Ovary (tissue), 9 donors: ENCODE results near the gene TAOK3. TPM values are rescaled to one million over a fixed set of nuclear protein-coding genes. Genes with fewer than 3 reads are reported as not detected.

Experiments
- DNase-seq, 5 donors: peaks; one replicate each; pipeline ENCODE4 v3.0.0-alpha.2; 2019 to 2020
- H3K27ac ChIP-seq, 2 donors: fragments of 200-600 bp; one replicate each; pipeline versions ENCODE4 v1.5.1 to v1.8.0; 2019 to 2022
- H3K27me3 ChIP-seq: fragments of 200-600 bp; one replicate; pipeline ENCODE4 v1.8.0; 2022
- H3K36me3 ChIP-seq: fragments of 200-600 bp; sonication (generic); one replicate; pipeline ENCODE4 v1.5.1; 2019
- H3K4me1 ChIP-seq: one replicate; pipeline ENCODE4 v1.8.1; 2013; ENCODE audit warnings: mild to moderate bottlenecking, moderate library complexity; ENCODE audit not compliant: insufficient read depth
- H3K4me3 ChIP-seq: fragments of 200-600 bp; sonication (generic); one replicate; pipeline ENCODE4 v1.5.1; 2017
- H3K9me3 ChIP-seq, 2 donors: fragments of 200-600 bp in 1 of 2; sonication (generic) in 1 of 2; one replicate each; pipeline versions ENCODE4 v1.5.1 to v1.8.1; 2013 to 2019; ENCODE audit warnings: mild to moderate bottlenecking in 1 of 2, moderate library complexity in 1 of 2
- EP300 ChIP-seq: sonication (generic); formaldehyde crosslinking; IDR thresholded peaks from one replicate; pipeline ENCODE4 v1.6.1; 2017; ENCODE audit warnings: antibody characterized with exemption
- POLR2A ChIP-seq: fragments of 450-650 bp; IDR thresholded peaks from one replicate; pipeline ENCODE4 v1.6.1; 2017; ENCODE audit warnings: antibody characterized with exemption, mild to moderate bottlenecking, moderate library complexity
- WGBS, 3 donors: extraction: QIAGEN DNeasy Blood & Tissue Kit in 1 of 3; methylation state at CpG; one replicate each; pipeline versions ENCODE4 v1.1.5 to v1.1.7; 2013 to 2017; 5-methylcytosine and 5-hydroxymethylcytosine counted together
- intact Hi-C, 4 donors: fragments of 100-400 bp; cut with DNase I; formaldehyde crosslinking; loops; one replicate each; pipeline versions ENCODE4 v1.11.0 to v1.15.1; 2022 to 2023
- polyA plus RNA-seq, 2 donors: library from polyadenylated mRNA; stranded (reverse); fragments of 200-250 nt in 1 of 2; fragments of 350-450 nt in 1 of 2; fragmentation: Illumina TruSeq in 1 of 2; extraction: RNeasy Lipid Tissue Mini Kit (QIAGEN cat#74804) in 1 of 2; gene quantifications; one replicate each; pipeline ENCODE4 v1.2.3, GENCODE V29; 2013 to 2014
- total RNA-seq, 7 donors: library from RNA; depleted of rRNA in 2 of 7; stranded (reverse); fragments of >200 nt in 2 of 7; fragmentation: NEBNext Ultra II Directional in 3 of 7; extraction: Animal tissue kit (Norgen Biotek cat#: 25700) in 3 of 7; gene quantifications; one replicate each; pipeline versions ENCODE4 v1.1.0 to v1.2.4, GENCODE V29; 2016 to 2023
- TF ChIP-seq, protein P1 (sequence below), 3 donors: fragments of 450-650 bp in 2 of 3; fragments of 200-600 bp in 1 of 3; IDR thresholded peaks; one replicate each; pipeline versions ENCODE4 v1.5.1 to v1.8.0; 2016 to 2022; ENCODE audit warnings: antibody characterized with exemption in 3 of 3, mild to moderate bottlenecking in 1 of 3
- donor health status: DM: no; HTN: no; CAD: no; lungs with moderate emphysema.
- donor health status: DM: no; HTN: no; CAD: no.
- donor health status: Bipolar disorder and iron deficiency.
- donor health status: DM: yes; HTN: yes; CAD: no.
- donor health status: DM: no; HTN: no; CAD: no.
- donor health status: DM: yes; HTN: yes; CAD: no.

Gene TAOK3
- total and polyA plus RNA-seq, 9 donors: 12.6 to 31.0 (median 23.0) TPM

DNA sequence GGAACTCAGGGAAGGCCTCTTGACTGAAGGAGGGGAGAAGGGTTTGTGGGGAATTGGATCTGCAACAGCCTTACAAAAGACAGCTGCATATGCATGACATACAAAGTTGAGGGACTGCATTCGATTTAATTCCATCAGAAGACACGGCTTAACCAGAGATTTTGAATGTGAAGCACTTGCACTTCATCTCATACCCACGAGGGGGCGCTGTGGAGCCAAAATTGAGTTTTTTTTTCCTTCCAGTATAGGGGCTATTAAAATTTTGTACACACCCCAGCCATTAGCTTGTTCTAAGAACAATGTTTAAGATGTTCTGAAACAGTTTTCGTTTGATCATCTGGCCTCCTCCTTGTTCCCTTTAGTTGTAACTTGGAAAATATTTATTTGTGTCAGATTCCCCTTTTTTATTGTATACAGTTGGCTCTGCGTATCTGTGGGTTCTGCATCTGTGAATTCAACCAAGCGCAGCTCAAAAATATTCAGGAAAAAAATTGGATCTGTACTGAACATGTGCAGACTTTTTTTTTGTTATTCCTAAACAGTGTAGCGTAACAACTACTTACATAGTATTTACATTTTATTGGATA is 5.3 kb upstream of the TAOK3 start:
- WGBS, 3 donors: 33 to 37% (median 34%) methylated on average over 8 of the region's 8 CpGs
- DNase-seq: peak; percentile 33 to 77 (median 71)
- Histone ChIP-seq H3K36me3 (no peaks in the 10 kb centered on the region), H3K4me3 (peak overlapping the region; percentile 100), H3K4me1 (peaks cover 4% of the 10 kb centered on the region), H3K9me3 (no peaks in the 10 kb centered on the region), H3K27me3 (no peaks in the 10 kb centered on the region), H3K27ac (no peak overlapping the region)
- TF ChIP-seq EP300: no peak
- TF ChIP-seq, protein P1, sequence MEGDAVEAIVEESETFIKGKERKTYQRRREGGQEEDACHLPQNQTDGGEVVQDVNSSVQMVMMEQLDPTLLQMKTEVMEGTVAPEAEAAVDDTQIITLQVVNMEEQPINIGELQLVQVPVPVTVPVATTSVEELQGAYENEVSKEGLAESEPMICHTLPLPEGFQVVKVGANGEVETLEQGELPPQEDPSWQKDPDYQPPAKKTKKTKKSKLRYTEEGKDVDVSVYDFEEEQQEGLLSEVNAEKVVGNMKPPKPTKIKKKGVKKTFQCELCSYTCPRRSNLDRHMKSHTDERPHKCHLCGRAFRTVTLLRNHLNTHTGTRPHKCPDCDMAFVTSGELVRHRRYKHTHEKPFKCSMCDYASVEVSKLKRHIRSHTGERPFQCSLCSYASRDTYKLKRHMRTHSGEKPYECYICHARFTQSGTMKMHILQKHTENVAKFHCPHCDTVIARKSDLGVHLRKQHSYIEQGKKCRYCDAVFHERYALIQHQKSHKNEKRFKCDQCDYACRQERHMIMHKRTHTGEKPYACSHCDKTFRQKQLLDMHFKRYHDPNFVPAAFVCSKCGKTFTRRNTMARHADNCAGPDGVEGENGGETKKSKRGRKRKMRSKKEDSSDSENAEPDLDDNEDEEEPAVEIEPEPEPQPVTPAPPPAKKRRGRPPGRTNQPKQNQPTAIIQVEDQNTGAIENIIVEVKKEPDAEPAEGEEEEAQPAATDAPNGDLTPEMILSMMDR (IDR thresholded peaks at IDR 0.05): peak; percentile 76 to 89 (median 82)
- intact Hi-C loops: loop anchor here in 3 of 4 donors (5.0 kb wide), 2 partner anchors 196 to 256 kb away; no protein-coding TSS in a partner anchor

DNA sequence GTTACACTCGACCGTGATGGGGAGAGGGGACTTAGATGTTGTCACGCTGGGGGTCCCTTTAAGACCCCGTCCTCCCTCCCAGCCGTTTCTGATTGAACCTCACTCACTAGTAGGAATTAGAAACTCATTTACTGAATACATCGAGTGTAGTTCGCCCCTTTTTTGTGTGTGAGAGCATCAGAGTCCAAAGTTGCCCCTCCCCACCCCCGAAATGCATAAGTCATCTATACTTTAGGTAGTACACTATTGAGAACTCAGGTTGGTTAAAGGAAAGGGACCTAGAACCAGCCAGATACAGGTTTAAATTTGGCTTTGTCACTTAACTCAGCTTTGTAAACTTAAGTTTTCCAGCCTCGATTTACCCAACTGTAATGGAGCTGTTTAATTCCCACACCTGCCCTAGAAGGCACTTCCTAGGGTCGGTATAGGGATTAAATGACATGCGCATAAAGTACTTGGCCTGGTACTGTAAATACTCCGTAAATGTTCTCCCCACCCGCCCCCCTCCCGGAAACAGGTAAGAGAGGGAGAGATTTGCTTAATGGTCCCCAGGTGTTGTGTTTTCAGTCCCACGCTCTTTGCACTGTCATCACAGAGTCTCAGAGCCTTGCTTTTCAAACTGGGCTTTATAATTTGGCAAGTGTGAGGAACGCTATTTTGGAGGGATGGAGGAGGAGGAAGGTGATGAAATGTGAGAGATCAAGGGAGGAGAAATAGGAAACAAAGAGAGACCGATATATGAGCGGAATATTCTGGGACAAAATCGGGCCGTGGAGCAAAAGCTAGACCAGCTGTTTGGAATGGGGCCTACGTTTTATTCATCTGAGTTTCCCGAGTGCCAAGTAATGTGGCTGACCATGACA is 4.5 kb upstream of the TAOK3 start:
- H3K36me3 ChIP-seq: no peaks in the 10 kb centered on the region
- H3K27ac ChIP-seq: peak overlapping the region in 1 of 2 donors; percentile 33
- H3K27me3 ChIP-seq: no peaks in the 10 kb centered on the region
- intact Hi-C loops: loop anchor here in 3 of 4 donors (5.0 kb wide), 2 partner anchors 195 to 255 kb away; no protein-coding TSS in a partner anchor
- peaks cover 4% of the 10 kb centered on the region for H3K4me1 ChIP-seq
- peak overlapping the region; percentile 100 for H3K4me3 ChIP-seq
- TF ChIP-seq POLR2A (no peak), EP300 (no peak)
- TF ChIP-seq, protein P1 (IDR thresholded peaks at IDR 0.05): no peak
- WGBS, 3 donors: 1 to 2% (median 2%) methylated on average over 22 of the region's 22 CpGs
- H3K9me3 ChIP-seq: no peaks in the 10 kb centered on the region
- no peak for DNase-seq

GRCh38 chr12:118376089-118377020 is 3.6 kb upstream of the TAOK3 start, which contains the start of gene SUDS3:
Gene SUDS3 (plus strand): TSS chr12:118376555. CDS start chr12:118376692, 137 bp downstream.
- Histone ChIP-seq H3K4me1 (peaks cover 4% of the 10 kb centered on the region), H3K36me3 (no peaks in the 10 kb centered on the region), H3K27me3 (no peaks in the 10 kb centered on the region), H3K4me3 (peak within 1 kb of the TSS; percentile 100), H3K9me3 (no peaks in the 10 kb centered on the region), H3K27ac (peak within 1 kb of the TSS; percentile 33 to 91)
- intact Hi-C loops: loop anchor here in 3 of 4 donors (5.0 kb wide), 2 partner anchors 194 to 254 kb away; no protein-coding TSS in a partner anchor
- TF ChIP-seq POLR2A (peak; percentile 50), EP300 (no peak)
- TF ChIP-seq, protein P1 (IDR thresholded peaks at IDR 0.05): peak; percentile 97 to 99 (median 99)
- 0 to 1% (median 1%) methylated on average over 65 to 102 of the region's 102 CpGs for WGBS, 3 donors
- DNase-seq: peak; percentile 90 to 97 (median 95)
